HCEC 1CT (cell line): ENCODE results near the gene FYN.

Experiments used
- DNase-seq: peaks from one replicate; pipeline ENCODE4 v3.0.0-alpha.2; 2017

Gene FYN

GRCh38 chr6:111880181-111880888 lies 7.1 kb upstream of the FYN start:
- peak; percentile 65 for DNase-seq

GRCh38 chr6:111875741-111876140 lies 2.5 kb upstream of the FYN start:
- DNase-seq: no peak

GRCh38 chr6:111874025-111874415 lies 768 bp upstream of the FYN start:
- no peak for DNase-seq

- peak; percentile 34 for DNase-seq
Measured at GRCh38 chr6:111872401-111873177, 663 bp downstream of the FYN start.

- DNase-seq: peak; percentile 20
Measured at GRCh38 chr6:111871725-111872400, 1.4 kb downstream of the FYN start.

- no peak for DNase-seq
Measured at GRCh38 chr6:111871207-111871606, 2.0 kb downstream of the FYN start.

GRCh38 chr6:111870742-111871064 lies 2.5 kb downstream of the FYN start:
- no peak for DNase-seq

- DNase-seq: no peak
Measured at GRCh38 chr6:111870051-111870741, 3.1 kb downstream of the FYN start.

GRCh38 chr6:111866857-111867256 lies 6.4 kb downstream of the FYN start:
- DNase-seq: no peak

GRCh38 chr6:111865909-111866546 lies 7.2 kb downstream of the FYN start:
- no peak for DNase-seq

- no peak for DNase-seq
Measured at GRCh38 chr6:111865049-111865585, 8.1 kb downstream of the FYN start.

GRCh38 chr6:111864138-111865048 lies 8.9 kb downstream of the FYN start:
- no peak for DNase-seq

GRCh38 chr6:111862741-111863140 lies 10.5 kb downstream of the FYN start:
- DNase-seq: no peak

GRCh38 chr6:111862314-111862713 lies 10.9 kb downstream of the FYN start:
- DNase-seq: no peak

- DNase-seq: no peak
Measured at GRCh38 chr6:111861431-111861885, 11.8 kb downstream of the FYN start.

GRCh38 chr6:111858347-111858746 lies 14.9 kb downstream of the FYN start:
- DNase-seq: no peak

GRCh38 chr6:111857674-111858337 lies 15.4 kb downstream of the FYN start:
- DNase-seq: no peak

- no peak for DNase-seq
Measured at GRCh38 chr6:111855753-111856152, 17.5 kb downstream of the FYN start.

- peak; percentile 9 for DNase-seq
Measured at GRCh38 chr6:111854683-111855082, 18.6 kb downstream of the FYN start.

GRCh38 chr6:111852725-111853124 lies 20.5 kb downstream of the FYN start:
- peak; percentile 32 for DNase-seq
